H9 (cell line): ENCODE results near the gene PLA2G2E. TPM values are rescaled to one million over a fixed set of nuclear protein-coding genes. Genes with fewer than 3 reads are reported as not detected.

Source experiments
- DNase-seq: peaks from one replicate; pipeline ENCODE4 v3.0.0-alpha.2; 2017
- H2AFZ ChIP-seq: one replicate; pipeline ENCODE4 v1.6.1; 2013; ENCODE audit warnings: mild to moderate bottlenecking, low read length, control low read depth, moderate library complexity
- H2AK5ac ChIP-seq: 2 replicates; pipeline ENCODE4 v1.6.1; 2013; ENCODE audit warnings: low read length, control low read depth, mixed read lengths; ENCODE audit not compliant: insufficient read length
- H2BK120ac ChIP-seq: one replicate; pipeline ENCODE4 v1.6.1; 2013; ENCODE audit warnings: low read depth, mild to moderate bottlenecking, low read length, control low read depth, inconsistent platforms; ENCODE audit not compliant: poor library complexity, severe bottlenecking
- H2BK12ac ChIP-seq: 2 replicates; pipeline ENCODE4 v1.6.1; 2013; ENCODE audit warnings: low read length, control low read depth, mixed read lengths, low read depth; ENCODE audit not compliant: insufficient read length
- H2BK15ac ChIP-seq: 2 replicates; pipeline ENCODE4 v1.6.1; 2013; ENCODE audit warnings: low read depth, low read length, control low read depth
- H2BK20ac ChIP-seq: one replicate; pipeline ENCODE4 v1.6.1; 2013; ENCODE audit warnings: low read depth, mild to moderate bottlenecking, low read length, control low read depth, inconsistent platforms; ENCODE audit not compliant: poor library complexity, severe bottlenecking
- H2BK5ac ChIP-seq: 2 replicates; pipeline ENCODE4 v1.6.1; 2013; ENCODE audit warnings: low read length, control low read depth, mixed read lengths; ENCODE audit not compliant: insufficient read length
- H3K14ac ChIP-seq: 2 replicates; pipeline ENCODE4 v1.6.1; 2013; ENCODE audit warnings: low read length, control low read depth; ENCODE audit not compliant: insufficient read depth
- H3K18ac ChIP-seq: 2 replicates; pipeline ENCODE4 v1.6.1; 2013; ENCODE audit warnings: low read depth, mild to moderate bottlenecking, mixed read lengths, low read length, control low read depth; ENCODE audit not compliant: insufficient read length
- H3K23ac ChIP-seq: 2 replicates; pipeline ENCODE4 v1.6.1; 2013; ENCODE audit warnings: low read length, control low read depth, mixed read lengths, low read depth; ENCODE audit not compliant: insufficient read length
- H3K23me2 ChIP-seq: 2 replicates; pipeline ENCODE4 v1.6.1; 2013; ENCODE audit warnings: low read depth, mild to moderate bottlenecking, mixed read lengths, low read length, control low read depth; ENCODE audit not compliant: insufficient read length, poor library complexity, severe bottlenecking
- H3K27ac ChIP-seq: 2 replicates; pipeline ENCODE4 v1.5.1; 2013; ENCODE audit warnings: low read length, control low read depth, mixed read lengths, low read depth; ENCODE audit not compliant: insufficient read length
- H3K27me3 ChIP-seq: 2 replicates; pipeline ENCODE4 v1.6.1; 2013; ENCODE audit warnings: low read length, control low read depth, inconsistent platforms; ENCODE audit not compliant: insufficient read depth
- H3K4ac ChIP-seq: 2 replicates; pipeline ENCODE4 v1.6.1; 2013; ENCODE audit warnings: low read depth, mild to moderate bottlenecking, control low read depth, inconsistent platforms, low read length, moderate library complexity
- H3K4me1 ChIP-seq: 2 replicates; pipeline ENCODE4 v1.6.1; 2013; ENCODE audit warnings: low read length, control low read depth, inconsistent platforms; ENCODE audit not compliant: insufficient read depth
- H3K4me2 ChIP-seq: 2 replicates; pipeline ENCODE4 v1.6.1; 2013; ENCODE audit warnings: low read length, control low read depth, mixed read lengths; ENCODE audit not compliant: insufficient read length, insufficient read depth
- H3K56ac ChIP-seq: 2 replicates; pipeline ENCODE4 v1.6.1; 2013; ENCODE audit warnings: low read depth, mild to moderate bottlenecking, mixed read lengths, low read length, control low read depth; ENCODE audit not compliant: insufficient read length
- H3K79me1 ChIP-seq: 2 replicates; pipeline ENCODE4 v1.6.1; 2013; ENCODE audit warnings: low read depth, mild to moderate bottlenecking, moderate library complexity, low read length, control low read depth, inconsistent platforms; ENCODE audit not compliant: insufficient read depth, poor library complexity, severe bottlenecking
- H3K79me2 ChIP-seq: 2 replicates; pipeline ENCODE4 v1.6.1; 2013; ENCODE audit warnings: low read length, control low read depth, inconsistent platforms; ENCODE audit not compliant: insufficient read depth
- H3K9ac ChIP-seq: 2 replicates; pipeline ENCODE4 v1.6.1; 2013; ENCODE audit warnings: low read length, control low read depth, mixed read lengths; ENCODE audit not compliant: insufficient read length; ENCODE audit errors: extremely low read depth
- H3K9me3 ChIP-seq: one replicate; pipeline ENCODE4 v1.6.1; 2013; ENCODE audit warnings: low read depth, low read length, inconsistent platforms; ENCODE audit not compliant: control insufficient read depth
- H3T11ph ChIP-seq: one replicate; pipeline ENCODE4 v1.6.1; 2013; ENCODE audit warnings: mild to moderate bottlenecking, low read length, control low read depth, inconsistent platforms
- H4K20me1 ChIP-seq: one replicate; pipeline ENCODE4 v1.6.1; 2013; ENCODE audit not compliant: control insufficient read depth, insufficient read length, insufficient read depth
- H4K5ac ChIP-seq: 2 replicates; pipeline ENCODE4 v1.6.1; 2013; ENCODE audit warnings: low read depth, mild to moderate bottlenecking, mixed read lengths, low read length, control low read depth; ENCODE audit not compliant: insufficient read length
- H4K8ac ChIP-seq: replicated peaks from 2 replicates; pipeline ENCODE4 v1.6.1; 2013; ENCODE audit warnings: low read length, control low read depth, mixed read lengths, low read depth; ENCODE audit not compliant: insufficient read length
- H4K91ac ChIP-seq: 2 replicates; pipeline ENCODE4 v1.6.1; 2013; ENCODE audit warnings: low read depth, mild to moderate bottlenecking, moderate library complexity, mixed read lengths, low read length, control low read depth; ENCODE audit not compliant: insufficient read length
- H3K27ac Mint-ChIP-seq, 3 experiments: 2 replicates in 2 of 3; 3 replicates in 1 of 3; pipeline ENCODE4 v1.8.0; 2020 to 2021; ENCODE audit warnings: mixed read lengths in 3 of 3, mild to moderate bottlenecking in 1 of 3, moderate library complexity in 1 of 3
- H3K27me3 Mint-ChIP-seq: 2 replicates; pipeline ENCODE4 v1.8.0; 2021; ENCODE audit warnings: low read depth, mild to moderate bottlenecking, moderate library complexity, mixed read lengths
- H3K36me3 Mint-ChIP-seq, 3 experiments: 2 replicates in 2 of 3; 3 replicates in 1 of 3; pipeline ENCODE4 v1.8.0; 2020 to 2021; ENCODE audit warnings: low read depth in 3 of 3, mixed read lengths in 3 of 3; ENCODE audit not compliant: insufficient read depth in 1 of 3
- H3K4me1 Mint-ChIP-seq, 2 experiments: 2 replicates each; pipeline ENCODE4 v1.8.0; 2020; ENCODE audit warnings: mixed read lengths in 2 of 2
- H3K4me3 Mint-ChIP-seq, 2 experiments: 2 replicates in 1 of 2; 3 replicates in 1 of 2; pipeline ENCODE4 v1.8.0; 2020 to 2021; ENCODE audit warnings: mild to moderate bottlenecking in 2 of 2, mixed read lengths in 2 of 2, moderate library complexity in 1 of 2
- H3K9me3 Mint-ChIP-seq, 2 experiments: 2 replicates in 1 of 2; 3 replicates in 1 of 2; pipeline ENCODE4 v1.8.0; 2020; ENCODE audit warnings: mild to moderate bottlenecking in 2 of 2, mixed read lengths in 2 of 2, moderate library complexity in 1 of 2
- WGBS: extraction: QIAGEN DNeasy Blood & Tissue Kit; methylation state at CpG from one replicate; pipeline ENCODE4 v1.1.7; 2013; ENCODE audit warnings: missing lambda C conversion rate, low lambda C conversion rate, mixed read lengths; ENCODE audit not compliant: insufficient read length; ENCODE audit errors: extremely low coverage; 5-methylcytosine and 5-hydroxymethylcytosine counted together
- total RNA-seq: library from RNA; stranded (reverse); gene quantifications from 2 replicates; pipeline ENCODE4 v1.2.1, GENCODE V29; 2021
- TF ChIP-seq, protein P1 (sequence below): fragments of 200-600 bp; sonication (generic); conservative IDR thresholded peaks from 3 replicates; pipeline ENCODE4 v1.8.0; 2021; ENCODE audit warnings: antibody characterized with exemption, mild to moderate bottlenecking

The PLA2G2E gene
- total RNA-seq, 1 experiment from 2014 or later = not detected

- no peak overlapping the region for H2BK5ac ChIP-seq
- H3K9me3 ChIP-seq = no peaks in the 10 kb centered on the region
- no peaks in the 10 kb centered on the region for H3K79me1 ChIP-seq
- H3K9me3 Mint-ChIP-seq = peaks cover 0 to 2% of the 10 kb centered on the region in 2 experiments; a peak in 1 of 5 replicates
- no peak overlapping the region for H3K9ac ChIP-seq
- H3K79me2 ChIP-seq = no peaks in the 10 kb centered on the region
- no peak overlapping the region for H3T11ph ChIP-seq
- H3K4me1 ChIP-seq = peaks cover 4% of the 10 kb centered on the region; the same call in 1 of the 2 replicates
- no peak overlapping the region for H2AFZ ChIP-seq
- H3K4me3 Mint-ChIP-seq = no peak overlapping the region
- no peak overlapping the region for H4K5ac ChIP-seq
- no peaks in the 10 kb centered on the region for H3K23me2 ChIP-seq
- no peak overlapping the region for H3K18ac ChIP-seq
- no peak overlapping the region for H3K23ac ChIP-seq
- no peak overlapping the region for H3K27ac Mint-ChIP-seq
- H3K4ac ChIP-seq = no peak overlapping the region
- no peak overlapping the region for H2BK15ac ChIP-seq
- H2BK12ac ChIP-seq = no peak overlapping the region
- H3K4me2 ChIP-seq = no peak overlapping the region
- no peak overlapping the region for H3K14ac ChIP-seq
- no peaks in the 10 kb centered on the region for H4K20me1 ChIP-seq
- no peak overlapping the region for H4K91ac ChIP-seq
- no peak overlapping the region for H2BK20ac ChIP-seq
- DNase-seq = no peak
- no peak overlapping the region for H3K27ac ChIP-seq
- H3K56ac ChIP-seq = no peak overlapping the region
- WGBS = no CpG with 5 or more reads among the region's 3 CpGs
- H3K27me3 ChIP-seq = peaks cover 3% of the 10 kb centered on the region; the same call in 1 of the 2 replicates
- H3K27me3 Mint-ChIP-seq = peaks cover 5% of the 10 kb centered on the region; the same call in 1 of the 2 replicates
- H4K8ac ChIP-seq = no peak overlapping the region
- no peak overlapping the region for H2BK120ac ChIP-seq
- H3K36me3 Mint-ChIP-seq = no peaks in the 10 kb centered on the region
- H3K4me1 Mint-ChIP-seq = peaks cover 4 to 11% of the 10 kb centered on the region in 2 experiments
- TF ChIP-seq, protein P1, sequence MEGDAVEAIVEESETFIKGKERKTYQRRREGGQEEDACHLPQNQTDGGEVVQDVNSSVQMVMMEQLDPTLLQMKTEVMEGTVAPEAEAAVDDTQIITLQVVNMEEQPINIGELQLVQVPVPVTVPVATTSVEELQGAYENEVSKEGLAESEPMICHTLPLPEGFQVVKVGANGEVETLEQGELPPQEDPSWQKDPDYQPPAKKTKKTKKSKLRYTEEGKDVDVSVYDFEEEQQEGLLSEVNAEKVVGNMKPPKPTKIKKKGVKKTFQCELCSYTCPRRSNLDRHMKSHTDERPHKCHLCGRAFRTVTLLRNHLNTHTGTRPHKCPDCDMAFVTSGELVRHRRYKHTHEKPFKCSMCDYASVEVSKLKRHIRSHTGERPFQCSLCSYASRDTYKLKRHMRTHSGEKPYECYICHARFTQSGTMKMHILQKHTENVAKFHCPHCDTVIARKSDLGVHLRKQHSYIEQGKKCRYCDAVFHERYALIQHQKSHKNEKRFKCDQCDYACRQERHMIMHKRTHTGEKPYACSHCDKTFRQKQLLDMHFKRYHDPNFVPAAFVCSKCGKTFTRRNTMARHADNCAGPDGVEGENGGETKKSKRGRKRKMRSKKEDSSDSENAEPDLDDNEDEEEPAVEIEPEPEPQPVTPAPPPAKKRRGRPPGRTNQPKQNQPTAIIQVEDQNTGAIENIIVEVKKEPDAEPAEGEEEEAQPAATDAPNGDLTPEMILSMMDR = no peak
- H2AK5ac ChIP-seq = no peak overlapping the region
These were observed 23.6 kb upstream of the PLA2G2E start for GRCh38 chr1:19946971-19947370.
